ENCODE measurements around the gene WNT3A.

- no peak for TF ChIP-seq OSR1 (CRISPR knock-in tag; IDR thresholded peaks at IDR 0.05)
- no peak for TF ChIP-seq CREB5 (CRISPR knock-in tag; IDR thresholded peaks at IDR 0.05; ENCODE audit: low read depth)
- TF ChIP-seq ZC3H10 (CRISPR knock-in tag; IDR thresholded peaks at IDR 0.05): no peak
- no peak for TF ChIP-seq ESRRG (CRISPR knock-in tag; IDR thresholded peaks at IDR 0.05)
Observed at GRCh38 chr1:228045871-228046270, 39.1 kb downstream of the WNT3A start.
